ENCODE results near the gene ABCB6. TPM values are rescaled to one million over a fixed set of nuclear protein-coding genes. Genes with fewer than 3 reads are reported as not detected.
A peak's percentile ranks its signal among the peaks of the same experiment; 100 is the strongest.

Gene ABCB6
- total RNA-seq, 2 experiments from 2014 or later: 12.6 to 15.2 TPM

DNA sequence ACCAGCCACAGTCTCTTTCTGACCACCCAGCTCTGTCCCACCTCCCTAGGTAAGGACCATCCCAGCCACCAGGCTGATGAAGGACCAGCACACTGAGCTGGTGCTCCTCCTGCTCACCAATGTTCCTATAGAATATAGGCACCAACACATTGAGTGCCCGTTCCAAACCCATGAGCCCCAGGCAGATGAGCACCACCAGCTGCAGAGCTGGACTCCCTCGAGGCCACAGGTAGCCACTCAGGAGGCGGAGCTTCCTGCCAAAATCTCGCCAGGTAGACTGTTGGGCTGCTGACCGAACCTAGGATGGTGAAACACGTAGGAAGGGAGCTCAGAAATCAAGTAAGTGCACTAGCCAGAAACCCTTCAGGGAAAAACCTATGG is 2.2 kb downstream of the ABCB6 start:
- no peak overlapping the region for H3K27ac Mint-ChIP-seq
- no peaks in the 10 kb centered on the region for H3K9me3 Mint-ChIP-seq (ENCODE audit: low read depth)
- peaks cover 13% of the 10 kb centered on the region for H3K36me3 Mint-ChIP-seq
- peaks cover 30% of the 10 kb centered on the region for H3K4me1 Mint-ChIP-seq
- H3K27me3 Mint-ChIP-seq: no peaks in the 10 kb centered on the region
- no peak for ATAC-seq
- peak overlapping the region; percentile 37 for H3K4me3 Mint-ChIP-seq
- CTCF ChIA-PET: interaction anchor here (0.6 to 7.9 kb wide), 11 partner anchors 9 to 82 kb away, joined by 3 to 92 read pairs (median 4); partner anchors contain the start of genes ANKZF1, ATG9A, DNAJB2 and NHEJ1
- no peak for DNase-seq

DNA sequence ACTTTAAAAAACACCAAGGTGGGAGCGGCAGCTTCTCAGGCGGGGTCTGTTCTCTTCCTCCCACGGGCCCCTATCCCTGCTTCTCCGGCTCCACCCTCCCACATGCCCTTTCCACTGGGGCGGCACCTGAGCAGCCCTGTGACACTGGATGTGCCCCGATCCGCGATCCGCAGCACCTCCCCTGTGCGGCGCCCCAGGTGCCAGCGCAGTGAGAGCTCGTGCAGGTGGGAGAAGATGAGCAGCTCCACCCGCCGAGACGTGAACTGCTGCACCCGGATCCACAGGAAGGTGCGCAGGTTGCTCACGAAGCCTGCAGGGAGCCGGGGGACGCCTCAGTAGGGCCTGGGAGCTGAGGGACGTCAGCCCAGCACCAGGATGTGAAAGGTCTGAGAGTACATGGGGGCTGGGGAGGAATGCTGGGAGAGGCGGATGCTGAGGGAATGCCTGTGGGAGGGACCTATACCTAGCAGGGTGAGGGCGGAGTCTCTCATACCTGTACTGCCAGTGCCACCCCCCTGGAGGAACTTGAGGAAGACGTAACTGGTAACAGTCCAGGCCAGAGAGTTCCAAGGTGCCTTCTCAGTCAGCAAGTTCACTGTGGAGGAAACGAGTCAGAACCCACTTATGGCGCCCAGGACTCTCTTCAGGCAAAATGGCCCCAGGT is 2.8 kb downstream of the ABCB6 start:
- no peaks in the 10 kb centered on the region for H3K27me3 Mint-ChIP-seq
- no peak overlapping the region for H3K4me3 Mint-ChIP-seq
- H3K27ac Mint-ChIP-seq: no peak overlapping the region
- ATAC-seq: no peak
- CTCF ChIA-PET: interaction anchor here (0.9 to 7.9 kb wide), 10 partner anchors 9 to 83 kb away, joined by 3 to 92 read pairs (median 6); partner anchors contain the start of genes ANKZF1, ATG9A, DNAJB2 and NHEJ1
- DNase-seq: no peak
- H3K9me3 Mint-ChIP-seq (ENCODE audit: low read depth): no peaks in the 10 kb centered on the region
- peaks cover 35% of the 10 kb centered on the region for H3K4me1 Mint-ChIP-seq
- H3K36me3 Mint-ChIP-seq: peaks cover 15% of the 10 kb centered on the region

DNA sequence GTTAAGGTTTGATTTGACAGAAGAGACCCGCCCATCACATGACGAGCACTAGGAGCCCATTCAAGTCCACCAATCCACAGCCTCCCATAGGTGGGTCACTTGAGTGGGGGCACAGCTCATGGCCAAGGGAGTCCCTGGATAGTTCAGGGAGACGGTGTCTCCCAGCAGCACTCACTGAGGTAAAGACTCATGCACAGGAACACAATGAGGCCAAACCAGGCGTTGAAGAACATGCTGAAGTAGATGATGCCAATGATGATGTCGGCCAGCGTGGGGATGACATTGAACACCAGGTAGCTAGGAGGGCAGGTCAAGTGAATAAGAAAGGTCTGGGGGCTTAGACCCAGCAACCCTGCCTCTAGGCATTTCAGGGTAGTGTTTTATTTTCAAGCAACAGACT is 4.0 kb downstream of the ABCB6 start:
- CTCF ChIA-PET: interaction anchor here (7.7 to 7.9 kb wide), 2 partner anchors 43 to 57 kb away, joined by 66 to 92 read pairs; partner anchors contain the start of genes NHEJ1 and SLC23A3
- peaks cover 14% of the 10 kb centered on the region for H3K36me3 Mint-ChIP-seq
- H3K27ac Mint-ChIP-seq: no peak overlapping the region
- ATAC-seq (no peak), DNase-seq (no peak)
- H3K9me3 Mint-ChIP-seq (ENCODE audit: low read depth): no peaks in the 10 kb centered on the region
- no peaks in the 10 kb centered on the region for H3K27me3 Mint-ChIP-seq
- H3K4me3 Mint-ChIP-seq: no peak overlapping the region
- H3K4me1 Mint-ChIP-seq: peaks cover 47% of the 10 kb centered on the region

DNA sequence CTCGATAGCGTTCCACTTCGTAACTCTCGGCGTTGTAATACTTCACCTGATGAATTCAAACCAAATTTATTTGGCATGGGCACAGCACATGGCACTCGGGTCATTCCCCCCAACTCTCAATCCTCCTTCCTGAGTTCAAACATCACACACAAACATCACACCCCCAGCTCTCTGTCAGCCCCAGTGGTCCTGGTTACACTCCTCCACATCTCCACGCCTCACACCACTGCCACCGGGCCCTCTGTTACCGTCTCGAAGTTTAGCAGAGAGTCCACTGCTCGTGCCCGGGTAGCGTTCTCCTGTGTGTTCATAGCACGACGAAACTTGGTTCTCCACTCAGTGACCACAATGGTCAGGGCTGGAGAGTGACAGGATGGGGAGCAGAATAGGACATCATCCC is 4.6 kb downstream of the ABCB6 start:
- Mint-ChIP-seq H3K36me3 (peaks cover 17% of the 10 kb centered on the region), H3K9me3 (ENCODE audit: low read depth) (no peaks in the 10 kb centered on the region), H3K4me3 (no peak overlapping the region), H3K27ac (peak overlapping the region; percentile 3), H3K4me1 (peaks cover 52% of the 10 kb centered on the region), H3K27me3 (no peaks in the 10 kb centered on the region)
- ATAC-seq (no peak), DNase-seq (no peak)
- CTCF ChIA-PET: interaction anchor here (1.6 to 7.9 kb wide), 3 partner anchors 43 to 81 kb away, joined by 7 to 92 read pairs (median 66); partner anchors contain the start of genes NHEJ1 and SLC23A3

DNA sequence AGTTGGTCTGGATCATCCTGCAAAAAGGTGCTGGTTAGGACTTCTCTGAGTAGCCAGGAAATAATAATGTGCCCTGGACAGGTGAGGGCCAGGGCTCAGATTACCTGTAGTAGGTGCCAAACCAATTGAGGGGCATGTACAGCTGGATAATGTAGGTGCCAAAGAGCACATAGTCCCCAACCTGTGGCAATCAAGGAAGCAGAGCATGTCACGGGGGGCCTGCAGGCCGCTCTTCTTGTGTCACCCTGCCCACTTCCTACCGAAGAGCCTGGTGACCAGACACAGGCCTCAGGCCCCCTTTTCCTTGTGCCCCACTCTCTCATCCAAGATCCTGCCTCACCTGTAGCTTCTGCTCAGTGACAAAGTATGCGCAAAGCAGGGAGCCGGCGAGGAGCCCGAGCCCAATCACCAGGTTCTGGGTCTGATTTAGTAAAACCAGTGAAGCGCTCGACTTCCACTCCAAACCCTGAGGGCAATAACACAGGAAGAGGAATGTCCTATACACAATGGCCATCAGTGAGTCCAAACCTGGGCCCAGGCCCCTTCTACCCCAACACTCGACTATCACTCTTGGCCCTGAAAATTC is 5.2 kb downstream of the ABCB6 start:
- CTCF ChIA-PET: interaction anchor here (0.9 to 7.9 kb wide), 7 partner anchors 32 to 81 kb away, joined by 3 to 92 read pairs (median 20); partner anchors contain the start of genes CNPPD1, NHEJ1, SLC23A3 and TUBA4A
- ATAC-seq: no peak
- Mint-ChIP-seq H3K36me3 (peaks cover 23% of the 10 kb centered on the region), H3K4me1 (peaks cover 54% of the 10 kb centered on the region), H3K27ac (no peak overlapping the region), H3K27me3 (no peaks in the 10 kb centered on the region), H3K9me3 (ENCODE audit: low read depth) (no peaks in the 10 kb centered on the region), H3K4me3 (no peak overlapping the region)
- no peak for DNase-seq

DNA sequence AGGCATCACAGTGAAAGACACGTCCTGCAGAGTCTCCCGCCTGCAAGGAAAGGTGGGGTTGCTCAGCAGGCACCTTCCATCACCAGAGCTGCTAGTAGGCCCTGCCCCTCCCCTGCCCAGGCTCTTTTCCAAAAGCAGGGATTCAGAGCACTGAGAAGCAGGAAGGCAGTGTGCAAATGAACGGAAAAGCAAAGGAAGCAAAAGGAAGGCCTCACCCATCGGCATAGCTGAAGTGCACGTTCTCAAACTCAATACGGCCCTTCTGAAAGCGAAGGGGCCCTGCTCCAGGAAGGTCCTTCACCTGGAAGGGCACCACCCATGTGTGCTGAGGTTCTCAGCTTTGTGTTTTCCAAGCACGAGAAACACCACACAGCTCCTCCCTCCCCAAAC is 5.7 kb downstream of the ABCB6 start:
- Mint-ChIP-seq H3K36me3 (peaks cover 28% of the 10 kb centered on the region), H3K4me1 (peaks cover 58% of the 10 kb centered on the region), H3K27me3 (no peaks in the 10 kb centered on the region), H3K4me3 (no peak overlapping the region), H3K27ac (no peak overlapping the region), H3K9me3 (ENCODE audit: low read depth) (no peaks in the 10 kb centered on the region)
- no peak for ATAC-seq
- CTCF ChIA-PET: interaction anchor here (0.9 to 7.9 kb wide), 8 partner anchors 15 to 82 kb away, joined by 3 to 92 read pairs (median 14); partner anchors contain the start of genes CNPPD1, NHEJ1, SLC23A3 and TUBA4A
- no peak for DNase-seq

DNA sequence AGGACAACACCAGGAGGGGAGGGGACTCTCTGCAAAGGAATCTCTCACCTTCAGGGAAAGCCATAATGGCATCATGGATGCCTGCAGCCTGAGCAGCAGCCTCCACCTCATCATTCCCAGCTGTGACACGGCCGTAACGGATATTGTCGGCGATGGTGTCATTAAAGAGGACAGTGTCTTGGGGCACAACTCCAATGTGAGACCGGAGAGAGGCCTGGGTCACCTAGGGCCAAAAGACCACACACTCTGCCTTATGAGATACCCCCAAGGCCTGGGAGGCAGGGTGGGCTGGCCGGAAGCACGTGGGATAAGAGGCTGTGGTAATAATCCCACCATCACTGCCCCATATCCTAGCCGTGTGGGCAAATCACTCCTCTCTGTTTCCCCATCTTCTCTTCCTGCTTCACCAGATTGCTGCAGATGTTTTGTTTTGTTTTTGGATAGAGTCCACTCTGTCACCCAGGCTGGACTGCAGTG is 7.8 kb downstream of the ABCB6 start:
- ATAC-seq (no peak), DNase-seq (no peak)
- CTCF ChIA-PET: interaction anchor here (0.8 to 7.9 kb wide), 22 partner anchors 10 to 181 kb away, joined by 3 to 92 read pairs (median 6); partner anchors contain the start of genes ANKZF1, ATG9A, CNPPD1 and GLB1L
- Mint-ChIP-seq H3K27ac (peak overlapping the region; percentile 93), H3K9me3 (ENCODE audit: low read depth) (no peaks in the 10 kb centered on the region), H3K27me3 (no peaks in the 10 kb centered on the region), H3K36me3 (peaks cover 26% of the 10 kb centered on the region), H3K4me3 (no peak overlapping the region), H3K4me1 (peaks cover 58% of the 10 kb centered on the region)

DNA sequence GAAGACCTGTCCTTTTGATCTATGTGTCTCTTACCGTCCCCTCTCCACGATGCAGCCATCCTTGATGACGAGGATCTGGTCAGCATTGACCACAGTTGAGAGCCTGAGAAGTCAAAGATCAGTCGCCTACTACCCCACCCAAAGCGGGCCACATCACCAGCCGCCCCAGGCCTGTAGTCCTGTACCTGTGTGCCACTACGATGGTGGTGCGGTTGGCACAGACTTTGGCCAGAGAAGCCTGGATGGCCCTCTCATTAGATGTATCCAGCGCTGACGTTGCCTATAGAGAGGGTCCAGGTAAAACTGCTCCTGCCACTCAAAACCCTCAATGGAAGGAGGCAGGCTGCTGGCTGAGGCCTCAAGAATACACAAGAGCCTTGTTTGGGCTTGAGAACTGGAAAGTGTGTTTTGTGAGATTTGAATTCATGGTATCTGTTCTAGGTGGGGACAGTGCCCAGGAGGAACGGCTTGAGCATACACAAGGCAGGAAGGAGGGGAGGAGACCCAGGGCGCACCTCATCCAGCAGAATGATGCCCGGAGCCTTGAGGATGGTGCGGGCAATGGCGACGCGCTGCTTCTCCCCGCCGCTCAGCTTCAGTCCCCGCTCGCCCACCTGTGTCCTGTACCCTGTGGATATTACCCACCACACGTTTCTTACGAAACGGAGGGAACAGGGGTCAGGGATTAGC is 8.4 kb downstream of the ABCB6 start:
- ATAC-seq: no peak
- Mint-ChIP-seq H3K9me3 (ENCODE audit: low read depth) (no peaks in the 10 kb centered on the region), H3K4me1 (peaks cover 60% of the 10 kb centered on the region), H3K36me3 (peaks cover 26% of the 10 kb centered on the region), H3K4me3 (no peak overlapping the region), H3K27ac (peak overlapping the region; percentile 93), H3K27me3 (no peaks in the 10 kb centered on the region)
- no peak for DNase-seq
- CTCF ChIA-PET: interaction anchor here (1.4 to 7.9 kb wide), 9 partner anchors 20 to 181 kb away, joined by 3 to 92 read pairs (median 19); partner anchors contain the start of genes ANKZF1, ATG9A, CNPPD1 and NHEJ1

DNA sequence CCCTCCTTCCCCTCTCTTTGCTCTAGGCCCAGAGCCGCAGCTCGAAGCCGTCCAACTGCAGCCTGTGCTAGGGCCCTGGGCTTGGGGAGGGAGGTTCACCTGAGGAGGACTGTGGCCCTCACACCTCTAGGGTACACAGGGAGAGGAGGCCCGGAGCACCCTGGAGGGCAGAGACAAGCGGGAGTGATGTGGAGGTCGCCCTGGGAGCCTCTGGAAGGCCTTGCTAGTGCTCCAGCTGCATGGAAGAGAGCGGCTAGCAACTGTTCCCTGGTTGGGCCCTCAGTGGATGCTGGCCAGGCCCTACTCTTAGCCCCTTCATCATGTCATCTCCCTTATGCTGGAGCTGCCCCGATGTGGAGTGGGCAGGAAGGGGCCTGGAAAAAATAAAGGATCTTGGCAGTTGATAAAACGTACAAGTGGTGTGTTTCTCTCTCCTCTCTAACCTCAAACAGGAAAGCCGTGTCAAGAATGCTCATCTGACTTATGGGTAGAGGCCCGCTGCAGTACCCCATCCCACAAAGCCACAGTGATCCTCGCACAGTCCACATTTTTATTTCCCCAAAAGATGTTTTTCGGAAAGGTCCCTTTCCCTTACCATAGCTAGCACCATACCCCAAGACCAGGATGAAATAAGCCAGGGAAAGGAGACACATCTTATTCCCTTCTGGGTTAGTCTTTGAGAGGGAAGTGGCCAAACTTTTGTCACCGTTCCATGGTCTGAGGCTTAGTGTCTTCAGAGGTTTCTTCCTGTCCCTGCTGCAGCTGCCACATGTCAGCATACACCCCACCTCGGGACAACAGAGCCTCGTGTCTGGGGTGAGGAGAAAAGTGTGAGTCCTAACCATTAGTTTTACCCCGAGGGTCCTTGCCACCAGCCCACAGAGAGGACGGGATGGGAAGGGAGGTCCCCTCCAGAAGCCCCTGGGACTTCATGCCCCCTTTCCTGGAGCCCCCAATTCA is 9.2 kb downstream of the ABCB6 start:
- Mint-ChIP-seq H3K4me1 (peaks cover 58% of the 10 kb centered on the region), H3K36me3 (peaks cover 27% of the 10 kb centered on the region), H3K27ac (peak overlapping the region; percentile 93), H3K9me3 (ENCODE audit: low read depth) (peaks cover under 1% of the 10 kb centered on the region), H3K27me3 (no peaks in the 10 kb centered on the region), H3K4me3 (peak overlapping the region; percentile 81)
- DNase-seq (no peak), ATAC-seq (no peak)
- CTCF ChIA-PET: interaction anchor here (1.2 to 6.9 kb wide), 7 partner anchors 29 to 86 kb away, joined by 3 to 65 read pairs (median 16); partner anchors contain the start of genes CNPPD1, DNAJB2 and SLC23A3

DNA sequence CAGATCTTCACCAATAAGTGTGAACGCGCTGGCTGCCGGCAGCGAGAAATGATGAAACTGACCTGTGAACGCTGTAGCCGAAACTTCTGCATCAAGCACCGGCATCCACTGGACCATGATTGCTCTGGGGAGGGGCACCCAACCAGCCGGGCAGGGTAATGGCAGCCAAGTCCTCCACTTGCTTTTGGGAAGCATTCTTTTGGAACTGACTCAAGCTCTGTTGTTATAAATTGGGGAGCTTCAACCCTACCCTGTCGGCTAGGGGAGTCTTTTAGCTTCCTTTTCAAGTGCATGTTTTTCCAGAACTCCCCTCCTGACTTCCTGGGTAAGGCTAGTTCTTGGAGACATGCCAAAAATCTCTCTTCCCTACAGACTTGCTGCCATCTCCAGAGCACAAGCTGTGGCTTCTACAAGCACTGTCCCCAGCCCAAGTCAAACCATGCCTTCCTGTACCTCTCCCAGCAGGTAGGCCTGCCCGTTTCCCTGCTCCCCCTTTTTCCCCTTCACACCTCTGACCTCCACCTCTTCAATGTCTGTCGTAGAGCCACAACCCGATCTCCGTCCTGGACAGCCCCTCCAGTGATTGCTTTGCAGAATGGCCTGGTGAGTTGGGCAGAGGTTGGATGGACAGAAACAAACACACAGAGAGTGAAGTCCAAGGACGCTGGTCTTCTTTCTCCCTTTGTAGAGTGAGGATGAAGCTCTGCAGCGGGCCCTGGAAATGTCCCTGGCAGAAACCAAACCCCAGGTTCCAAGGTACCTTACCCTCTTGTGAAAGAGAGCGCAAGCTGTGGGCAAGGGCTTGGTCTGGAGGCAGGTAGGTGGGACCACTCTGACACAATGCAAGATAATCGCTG is 10.6 kb downstream of the ABCB6 start:
- Mint-ChIP-seq H3K9me3 (ENCODE audit: low read depth) (peaks cover 5% of the 10 kb centered on the region), H3K36me3 (peaks cover 27% of the 10 kb centered on the region), H3K27ac (peak overlapping the region; percentile 93), H3K27me3 (no peaks in the 10 kb centered on the region), H3K4me3 (peak overlapping the region; percentile 81), H3K4me1 (peaks cover 56% of the 10 kb centered on the region)
- CTCF ChIA-PET: interaction anchor here (1.0 to 6.9 kb wide), 8 partner anchors 27 to 87 kb away, joined by 3 to 65 read pairs (median 14); partner anchors contain the start of genes CNPPD1, DNAJB2 and SLC23A3
- no peak for DNase-seq
- ATAC-seq: no peak

DNA sequence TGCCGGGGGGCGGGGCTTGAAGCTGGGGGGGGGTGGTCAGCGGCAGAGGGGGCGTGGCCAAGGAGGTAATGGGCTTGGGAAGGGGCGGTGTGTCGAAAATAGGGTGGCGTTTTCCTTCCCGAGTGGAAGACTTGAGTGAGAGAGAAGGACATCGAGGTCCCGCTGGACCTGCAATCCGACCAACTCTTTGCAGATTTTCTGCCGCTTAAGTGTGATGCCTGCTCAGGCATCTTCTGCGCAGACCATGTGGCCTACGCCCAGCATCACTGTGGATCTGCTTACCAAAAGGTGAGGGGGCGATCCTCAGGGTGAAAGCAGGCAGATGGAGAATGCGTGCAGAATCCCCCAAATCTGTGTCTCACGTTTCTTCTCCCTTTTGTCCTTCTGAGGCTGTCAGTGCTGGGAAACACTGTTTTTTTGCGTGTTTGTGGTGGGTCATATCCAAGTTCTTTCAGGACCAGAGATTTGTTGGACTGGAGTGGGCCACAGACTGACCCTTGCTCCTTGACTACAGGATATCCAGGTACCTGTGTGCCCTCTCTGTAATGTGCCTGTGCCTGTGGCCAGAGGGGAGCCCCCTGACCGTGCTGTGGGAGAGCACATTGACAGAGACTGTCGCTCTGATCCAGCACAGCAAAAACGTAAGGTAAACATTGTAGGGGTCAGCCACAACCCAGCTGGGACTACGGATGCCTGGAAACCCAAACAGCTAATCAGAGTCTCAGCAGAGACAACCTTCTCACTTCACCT is 11.4 kb downstream of the ABCB6 start:
- Mint-ChIP-seq H3K27ac (peak overlapping the region; percentile 93), H3K27me3 (no peaks in the 10 kb centered on the region), H3K4me3 (peak overlapping the region; percentile 81), H3K4me1 (peaks cover 56% of the 10 kb centered on the region), H3K36me3 (peaks cover 28% of the 10 kb centered on the region), H3K9me3 (ENCODE audit: low read depth) (peaks cover 5% of the 10 kb centered on the region)
- CTCF ChIA-PET: interaction anchor here (0.6 to 6.9 kb wide), 17 partner anchors 9 to 88 kb away, joined by 3 to 65 read pairs (median 7); partner anchors contain the start of genes ABCB6, CNPPD1, DNAJB2 and NHEJ1
- DNase-seq (no peak), ATAC-seq (no peak)

Measured in activated CD8-positive, alpha-beta memory T cell treated with anti-CD3 and anti-CD28 coated beads, Interleukin-2, amount 10 ng/mL, durations not matched to agents 7 days and 5 days (primary cell).